Measurements from ENCODE around the gene PLEK2. TPM values are rescaled to one million over a fixed set of nuclear protein-coding genes. Genes with fewer than 3 reads are reported as not detected.
"Not testable (repeated sequence)": the region's sequence is repeated elsewhere in the genome, so short reads cannot be mapped to it uniquely, and the experiment has no call there.

The PLEK2 gene
- total and polyA plus RNA-seq, 10 donors: 0.18 to 2.1 (median 0.76) TPM; not detected in 3

DNA sequence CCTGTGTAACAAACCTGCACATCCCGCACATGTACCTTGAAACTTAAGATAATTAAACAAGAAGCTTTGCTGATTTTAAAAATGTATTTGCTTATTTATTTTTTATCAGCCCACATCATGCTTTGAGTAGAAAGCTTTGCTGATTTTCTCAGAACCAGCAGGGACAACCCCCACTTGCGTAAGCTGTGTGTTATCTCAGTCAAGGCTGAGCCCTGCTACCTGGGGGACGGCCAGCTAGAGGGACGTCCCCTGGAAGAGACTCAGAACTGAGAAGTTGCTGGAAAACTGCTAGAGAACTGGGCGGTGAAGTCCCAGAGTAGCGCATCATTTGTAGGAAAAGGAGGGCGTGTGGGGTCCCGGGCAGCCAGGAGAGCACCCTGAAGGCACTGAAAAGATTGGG, 4.1 kb upstream of the PLEK2 start:
- Histone ChIP-seq H3K27ac (no peak overlapping the region), H3K36me3 (no peaks in the 10 kb centered on the region), H3K9me3 (no peaks in the 10 kb centered on the region), H3K4me1 (peaks cover 0 to 17% (median 10%) of the 10 kb centered on the region in 6 donors), H3K27me3 (replicated peaks in 1 of 7) (peaks cover 0 to 25% (median 13%) of the 10 kb centered on the region in 7 donors), H3K4me3 (no peak overlapping the region)
- 77 to 87% (median 82%) methylated on average over 8 of the region's 8 CpGs for WGBS, 5 donors
- intact Hi-C loops (cut with DNase I; ENCODE audit: low total_unique reads): no loop called here
- TF ChIP-seq POLR2AphosphoS5 (IDR thresholded peaks at IDR 0.05) (no peak), POLR2A (IDR thresholded peaks at IDR 0.05) (no peak)
- TF ChIP-seq, protein P1, sequence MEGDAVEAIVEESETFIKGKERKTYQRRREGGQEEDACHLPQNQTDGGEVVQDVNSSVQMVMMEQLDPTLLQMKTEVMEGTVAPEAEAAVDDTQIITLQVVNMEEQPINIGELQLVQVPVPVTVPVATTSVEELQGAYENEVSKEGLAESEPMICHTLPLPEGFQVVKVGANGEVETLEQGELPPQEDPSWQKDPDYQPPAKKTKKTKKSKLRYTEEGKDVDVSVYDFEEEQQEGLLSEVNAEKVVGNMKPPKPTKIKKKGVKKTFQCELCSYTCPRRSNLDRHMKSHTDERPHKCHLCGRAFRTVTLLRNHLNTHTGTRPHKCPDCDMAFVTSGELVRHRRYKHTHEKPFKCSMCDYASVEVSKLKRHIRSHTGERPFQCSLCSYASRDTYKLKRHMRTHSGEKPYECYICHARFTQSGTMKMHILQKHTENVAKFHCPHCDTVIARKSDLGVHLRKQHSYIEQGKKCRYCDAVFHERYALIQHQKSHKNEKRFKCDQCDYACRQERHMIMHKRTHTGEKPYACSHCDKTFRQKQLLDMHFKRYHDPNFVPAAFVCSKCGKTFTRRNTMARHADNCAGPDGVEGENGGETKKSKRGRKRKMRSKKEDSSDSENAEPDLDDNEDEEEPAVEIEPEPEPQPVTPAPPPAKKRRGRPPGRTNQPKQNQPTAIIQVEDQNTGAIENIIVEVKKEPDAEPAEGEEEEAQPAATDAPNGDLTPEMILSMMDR (IDR thresholded peaks at IDR 0.05 in 8 of 11, conservative IDR thresholded peaks at IDR 0.05 in 3 of 11): no peak
- DNase-seq: no peak

DNA sequence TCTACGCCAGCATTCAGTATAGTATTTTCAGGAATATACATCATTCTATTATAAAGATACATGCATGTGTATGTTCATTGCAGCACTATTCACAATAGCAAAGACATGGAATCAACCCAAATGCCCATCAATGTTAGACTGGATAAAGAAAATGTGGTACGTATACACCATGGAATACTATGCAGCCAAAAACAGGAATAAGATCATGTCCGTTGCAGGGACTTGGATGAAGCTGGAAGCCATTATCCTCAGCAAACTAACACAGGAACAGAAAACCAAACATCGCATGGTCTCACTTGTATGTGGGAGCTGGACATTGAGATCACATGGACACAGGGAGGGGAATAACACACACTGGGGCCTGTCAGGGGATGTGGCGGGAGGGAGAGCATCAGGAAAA, 3.6 kb upstream of the PLEK2 start:
- intact Hi-C loops (cut with DNase I; ENCODE audit: low total_unique reads); H3K27ac ChIP-seq; H3K36me3 ChIP-seq; DNase-seq; H3K9me3 ChIP-seq; H3K4me3 ChIP-seq: not testable (repeated sequence)
- peaks cover 0 to 17% (median 10%) of the 10 kb centered on the region in 6 donors for H3K4me1 ChIP-seq
- peaks cover 0 to 30% (median 13%) of the 10 kb centered on the region in 7 donors for H3K27me3 ChIP-seq (replicated peaks in 1 of 7)
- WGBS, 5 donors: 91 to 95% (median 93%) methylated on average over 5 of the region's 5 CpGs

DNA sequence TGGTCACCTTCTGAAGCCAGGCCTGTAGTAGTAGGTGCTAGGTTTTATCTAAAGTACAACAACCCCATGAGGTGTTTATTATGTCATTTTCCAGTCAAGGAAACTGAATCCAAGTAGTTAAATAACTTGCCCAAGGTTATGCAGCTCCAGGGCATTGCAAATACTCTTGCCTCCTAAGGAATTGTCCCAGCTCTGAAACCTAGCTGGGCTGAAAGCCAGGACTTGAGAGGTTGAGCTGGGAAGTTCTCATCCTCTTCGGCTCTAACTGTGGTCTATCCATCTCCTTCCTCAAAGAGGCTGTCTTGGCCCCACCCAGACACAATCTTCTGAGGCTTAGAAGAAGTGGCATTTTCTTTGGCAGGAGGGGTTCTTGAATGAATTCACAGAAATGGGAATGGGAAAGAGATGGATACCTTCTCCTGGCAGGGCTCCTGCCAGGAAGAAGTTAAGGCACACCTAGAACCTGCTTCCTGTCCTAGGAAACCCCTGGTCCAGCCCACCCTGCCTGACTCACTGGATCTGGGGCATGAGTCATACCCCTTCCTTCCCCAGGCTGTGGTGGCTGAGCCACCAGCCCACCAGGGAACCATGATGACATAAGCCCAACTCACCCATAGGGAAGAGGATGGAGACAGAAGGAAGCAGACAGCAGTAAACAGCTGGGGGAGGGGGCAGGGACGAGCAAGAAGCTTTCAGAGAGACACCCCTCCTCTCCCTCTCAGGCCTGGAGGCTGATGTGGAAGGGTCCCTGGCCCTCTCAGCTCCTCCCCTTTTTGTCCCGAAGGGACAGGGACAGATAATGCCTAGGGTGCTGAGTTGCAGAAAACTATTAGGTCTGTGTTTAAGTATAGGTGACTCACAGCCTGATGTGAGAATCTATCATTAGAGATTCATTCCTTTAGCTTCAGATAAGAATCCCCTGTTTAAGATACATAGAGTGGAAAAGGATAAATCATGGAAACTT, 2.1 kb upstream of the PLEK2 start:
- DNase-seq: no peak
- no peaks in the 10 kb centered on the region for H3K36me3 ChIP-seq
- peaks cover 0 to 24% (median 13%) of the 10 kb centered on the region in 7 donors for H3K27me3 ChIP-seq (replicated peaks in 1 of 7)
- H3K4me1 ChIP-seq: peaks cover 0 to 17% (median 10%) of the 10 kb centered on the region in 6 donors
- intact Hi-C loops (cut with DNase I; ENCODE audit: low total_unique reads): no loop called here
- no peak overlapping the region for H3K27ac ChIP-seq
- no peak overlapping the region for H3K4me3 ChIP-seq
- TF ChIP-seq, protein P1 (IDR thresholded peaks at IDR 0.05 in 8 of 11, conservative IDR thresholded peaks at IDR 0.05 in 3 of 11): no peak
- TF ChIP-seq POLR2AphosphoS5 (IDR thresholded peaks at IDR 0.05) (no peak), POLR2A (IDR thresholded peaks at IDR 0.05) (no peak)
- H3K9me3 ChIP-seq: no peaks in the 10 kb centered on the region
- WGBS, 5 donors: 31 to 53% (median 38%) methylated on average over 3 of the region's 3 CpGs

DNA sequence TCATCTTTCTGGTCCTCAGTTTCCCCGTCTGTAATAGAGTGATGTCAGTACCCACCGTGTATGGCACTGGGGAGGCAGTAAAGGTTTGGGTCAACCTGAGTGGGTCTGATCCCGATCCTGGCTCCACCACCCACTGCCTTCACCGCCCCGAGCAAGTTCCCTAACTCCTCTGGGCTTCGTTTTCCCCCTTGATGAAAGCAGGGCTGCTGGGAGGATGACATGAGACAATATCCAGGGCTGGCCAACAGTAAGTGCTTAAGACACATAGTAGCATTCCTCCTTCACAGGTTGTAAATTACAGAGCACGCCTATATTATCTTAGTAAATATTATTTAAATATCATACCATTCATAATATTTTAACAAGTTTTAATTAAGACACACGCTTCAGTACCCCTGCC, 595 bp downstream of the PLEK2 start:
- no peaks in the 10 kb centered on the region for H3K9me3 ChIP-seq
- 54 to 71% (median 66%) methylated on average over 8 of the region's 8 CpGs for WGBS, 5 donors
- DNase-seq: no peak
- H3K4me3 ChIP-seq: peak overlapping the region in 5 of 8 donors; percentile 32 to 68 (median 35)
- H3K27me3 ChIP-seq (replicated peaks in 1 of 7): peaks cover 0 to 24% (median 13%) of the 10 kb centered on the region in 7 donors
- intact Hi-C loops (cut with DNase I; ENCODE audit: low total_unique reads): no loop called here
- no peaks in the 10 kb centered on the region for H3K36me3 ChIP-seq
- peaks cover 0 to 17% (median 10%) of the 10 kb centered on the region in 6 donors for H3K4me1 ChIP-seq
- TF ChIP-seq, protein P1 (IDR thresholded peaks at IDR 0.05 in 8 of 11, conservative IDR thresholded peaks at IDR 0.05 in 3 of 11): no peak
- TF ChIP-seq POLR2AphosphoS5 (IDR thresholded peaks at IDR 0.05) (no peak), POLR2A (IDR thresholded peaks at IDR 0.05) (no peak)
- H3K27ac ChIP-seq: no peak overlapping the region

Measured in spleen (tissue), 11 donors.